GM12874 (cell line): Measurements from ENCODE around the gene NPSR1.

ENCODE experiments used
- TF ChIP-seq, protein P1 (sequence below): IDR thresholded peaks from 2 replicates; pipeline ENCODE4 v1.5.1; 2011; ENCODE audit warnings: low read depth, mild to moderate bottlenecking, control low read depth, low read length, moderate library complexity; ENCODE audit not compliant: insufficient read depth

Gene NPSR1

DNA sequence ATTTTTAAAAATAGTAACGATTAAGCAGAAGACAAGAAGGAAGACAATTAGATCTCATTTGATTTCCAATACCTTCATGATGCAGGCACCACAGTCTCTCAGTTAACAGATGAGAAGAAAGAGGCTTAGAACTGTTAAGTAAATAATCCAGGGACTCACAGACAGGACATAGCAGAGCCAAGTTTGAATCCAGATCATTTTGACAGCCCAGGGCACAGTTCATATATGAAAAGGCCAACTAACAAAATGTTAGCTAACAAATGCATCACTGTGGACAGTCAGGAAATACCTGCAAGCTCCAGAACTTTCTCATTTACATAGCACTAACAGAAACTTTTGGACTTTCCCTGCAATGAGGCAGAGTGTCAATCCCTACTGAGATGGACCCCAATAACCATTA is 4.2 kb upstream of the NPSR1 start:
- TF ChIP-seq, protein P1, sequence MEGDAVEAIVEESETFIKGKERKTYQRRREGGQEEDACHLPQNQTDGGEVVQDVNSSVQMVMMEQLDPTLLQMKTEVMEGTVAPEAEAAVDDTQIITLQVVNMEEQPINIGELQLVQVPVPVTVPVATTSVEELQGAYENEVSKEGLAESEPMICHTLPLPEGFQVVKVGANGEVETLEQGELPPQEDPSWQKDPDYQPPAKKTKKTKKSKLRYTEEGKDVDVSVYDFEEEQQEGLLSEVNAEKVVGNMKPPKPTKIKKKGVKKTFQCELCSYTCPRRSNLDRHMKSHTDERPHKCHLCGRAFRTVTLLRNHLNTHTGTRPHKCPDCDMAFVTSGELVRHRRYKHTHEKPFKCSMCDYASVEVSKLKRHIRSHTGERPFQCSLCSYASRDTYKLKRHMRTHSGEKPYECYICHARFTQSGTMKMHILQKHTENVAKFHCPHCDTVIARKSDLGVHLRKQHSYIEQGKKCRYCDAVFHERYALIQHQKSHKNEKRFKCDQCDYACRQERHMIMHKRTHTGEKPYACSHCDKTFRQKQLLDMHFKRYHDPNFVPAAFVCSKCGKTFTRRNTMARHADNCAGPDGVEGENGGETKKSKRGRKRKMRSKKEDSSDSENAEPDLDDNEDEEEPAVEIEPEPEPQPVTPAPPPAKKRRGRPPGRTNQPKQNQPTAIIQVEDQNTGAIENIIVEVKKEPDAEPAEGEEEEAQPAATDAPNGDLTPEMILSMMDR, result no peak

DNA sequence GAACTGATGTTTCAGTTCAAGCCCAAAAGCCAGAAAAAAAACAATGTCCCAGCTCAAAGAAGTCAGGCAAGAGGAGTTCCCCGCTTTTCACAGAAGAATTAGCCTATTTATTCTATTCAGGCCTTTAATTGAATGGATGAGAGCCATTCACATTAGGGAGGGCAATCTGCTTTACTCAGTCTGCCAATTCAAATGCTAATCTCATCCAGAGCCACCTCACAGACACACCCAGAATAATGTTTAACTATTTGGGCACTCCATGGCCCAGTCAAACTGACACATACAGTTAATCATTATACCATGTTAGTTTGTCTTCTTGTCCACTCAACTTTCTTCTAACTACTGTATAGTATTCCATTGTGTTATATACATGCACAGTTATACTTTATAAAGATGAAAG is 2.6 kb upstream of the NPSR1 start:
- TF ChIP-seq, protein P1, result no peak

DNA sequence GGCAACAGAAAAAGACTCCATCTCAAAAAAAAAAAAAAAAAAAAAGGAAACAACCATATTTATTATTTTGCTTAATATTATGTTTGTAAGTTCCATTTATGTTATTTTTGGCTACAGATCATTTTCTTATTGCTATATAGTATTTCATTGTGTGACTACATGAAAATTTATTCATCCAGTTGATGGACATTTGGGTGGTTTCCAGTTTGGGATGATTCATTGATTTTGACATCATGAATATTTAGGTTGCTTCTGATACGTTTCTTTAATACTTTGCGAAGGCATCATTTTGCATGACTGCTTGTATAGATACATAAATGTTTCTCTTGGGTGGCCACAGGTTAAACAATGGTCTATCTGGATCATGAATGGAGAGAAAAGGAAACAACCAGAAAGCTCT is 2.0 kb upstream of the NPSR1 start:
- TF ChIP-seq, protein P1, result no peak

DNA sequence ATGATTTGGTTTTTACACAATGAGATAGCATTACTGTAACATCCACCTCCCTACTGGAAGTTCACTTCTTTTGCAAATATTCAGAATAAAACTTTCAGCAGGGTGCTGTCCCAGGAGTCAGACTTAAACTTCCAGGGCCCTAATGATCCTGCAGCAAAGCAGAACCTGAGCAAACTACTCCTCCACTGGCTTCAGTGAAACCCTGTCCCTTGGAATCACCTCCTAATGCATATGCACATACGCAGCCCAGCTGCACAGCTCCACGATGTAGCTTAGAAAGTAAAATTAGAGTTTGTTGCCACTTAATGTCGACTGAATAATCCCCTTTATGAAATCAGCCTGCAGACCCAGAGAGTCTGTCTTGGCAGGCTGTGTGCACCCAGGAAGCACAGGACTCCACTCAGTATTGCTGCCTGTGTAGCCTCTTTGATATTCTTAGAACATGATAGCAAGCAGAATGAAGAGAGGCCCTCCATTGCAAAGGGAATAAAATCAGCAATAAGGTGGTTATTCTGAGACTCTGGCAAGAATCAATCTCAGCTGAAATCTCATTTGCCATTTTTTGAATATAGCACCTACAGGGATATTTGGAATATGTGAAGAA is 1.6 kb downstream of the NPSR1 start:
- TF ChIP-seq, protein P1, result no peak

DNA sequence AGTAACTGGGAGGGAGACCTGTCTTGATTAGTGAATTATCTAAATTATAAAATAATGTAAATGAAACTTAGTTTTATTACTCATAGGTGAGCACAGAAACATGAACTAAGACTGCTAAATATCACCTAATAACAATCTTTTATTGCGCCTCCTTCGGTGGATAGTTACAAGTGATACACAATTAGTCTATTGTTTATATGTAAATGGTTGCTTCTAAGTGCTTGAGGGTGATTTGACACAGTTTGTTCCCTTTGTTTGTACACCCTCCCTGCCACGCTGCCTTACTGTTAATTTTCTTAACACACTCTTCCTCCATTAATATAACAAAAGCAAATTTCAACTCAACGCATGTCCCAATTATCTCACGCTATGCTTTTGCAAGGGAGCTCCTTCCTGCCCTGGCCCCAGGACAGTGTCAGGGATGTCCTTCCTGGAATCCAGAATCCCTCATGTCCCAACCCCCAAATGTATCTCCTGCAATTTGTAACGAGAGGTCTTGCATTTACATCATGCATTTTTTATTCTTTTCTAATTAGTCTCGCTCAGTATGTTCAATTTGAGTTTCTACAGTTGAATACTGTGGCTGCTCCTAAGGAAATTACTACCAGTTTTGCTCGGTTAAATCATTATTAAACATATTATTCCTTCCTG is 4.2 kb downstream of the NPSR1 start:
- TF ChIP-seq, protein P1, result no peak

DNA sequence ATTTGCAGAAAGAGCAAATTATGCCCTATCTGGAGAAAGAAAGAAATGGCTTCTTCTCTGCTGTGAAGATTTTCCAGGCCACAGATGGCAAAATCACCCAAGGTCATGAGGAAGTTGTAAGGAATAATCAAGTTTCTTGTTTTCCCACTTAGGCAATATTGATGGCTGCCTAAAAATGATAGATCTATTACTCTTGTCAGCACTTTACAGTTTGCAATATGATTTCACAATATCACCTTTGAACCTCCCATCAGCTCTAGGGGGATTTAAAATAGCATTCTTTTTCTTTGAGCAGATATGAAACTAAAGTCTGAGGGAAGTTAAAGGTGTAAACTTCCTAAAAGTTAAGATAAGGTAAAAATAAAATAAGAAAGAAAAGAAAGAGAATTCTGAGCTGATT is 6.7 kb downstream of the NPSR1 start:
- TF ChIP-seq, protein P1, result no peak

DNA sequence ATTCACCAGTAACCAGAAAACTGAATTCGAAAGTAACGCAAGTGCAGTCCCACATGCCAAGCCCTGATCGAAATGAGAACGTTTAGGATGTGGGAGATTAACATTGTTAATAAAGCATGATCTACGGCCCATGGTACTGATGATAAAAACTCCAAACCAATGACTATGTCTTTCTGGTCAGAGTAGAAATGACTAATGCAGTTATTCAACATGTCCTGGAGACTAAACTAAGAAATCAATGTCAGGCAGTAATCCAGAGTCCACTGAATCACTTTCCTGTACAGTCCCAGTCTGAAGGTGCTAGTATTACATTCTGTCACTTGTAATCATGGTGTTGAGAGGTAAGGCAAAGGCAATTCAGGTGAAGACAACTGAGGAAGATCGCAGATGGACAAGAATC is 14.4 kb downstream of the NPSR1 start:
- TF ChIP-seq, protein P1, result no peak

DNA sequence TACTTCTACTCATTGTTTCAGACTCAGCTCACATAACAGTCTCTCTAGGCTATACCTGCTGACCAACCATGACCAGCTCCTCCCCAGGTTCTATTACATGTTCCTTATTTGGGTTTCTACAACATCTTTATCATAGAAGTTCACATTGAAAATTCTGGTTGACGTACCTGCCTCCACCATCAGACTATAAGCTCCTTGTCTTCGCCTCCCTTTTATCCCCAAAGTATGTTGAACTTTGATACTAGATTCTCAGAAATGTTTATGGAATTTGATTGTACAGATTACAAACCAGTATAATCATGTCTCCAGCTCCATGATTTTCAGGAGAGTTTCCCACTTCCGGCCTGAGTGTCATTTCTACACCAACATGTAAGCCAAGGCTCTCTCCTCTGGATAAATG is 15.0 kb downstream of the NPSR1 start:
- TF ChIP-seq, protein P1, result no peak
